SU-DHL-6 (cell line): Measurements from ENCODE around the gene SNHG17.

ENCODE experiments used
- CTCF ChIP-seq: fragments of 200-600 bp; sonication (generic); IDR thresholded peaks from one replicate; pipeline ENCODE4 v1.5.1; 2017; ENCODE audit warnings: antibody characterized with exemption, mild to moderate bottlenecking, low read length, moderate library complexity; ENCODE audit not compliant: insufficient read depth, poor library complexity, severe bottlenecking
- EZH2phosphoT487 ChIP-seq: fragments of 200-600 bp; sonication (generic), shearing (Covaris generic); conservative IDR thresholded peaks from 2 replicates; pipeline ENCODE4 v1.6.1; 2018; ENCODE audit warnings: mild to moderate bottlenecking, antibody characterized with exemption, low read length, moderate library complexity, mixed read lengths

GRCh38 chr20:38433304-38433972 lies 1.7 kb downstream of the SNHG17 start:
- TF ChIP-seq CTCF (no peak), EZH2phosphoT487 (no peak)
